HUES64 (cell line): ENCODE data around the gene ZNF804B.
A peak's percentile ranks its signal among the peaks of the same experiment; 100 is the strongest.

Experiments used
- H3K27ac ChIP-seq: 2 replicates; pipeline ENCODE4 v1.7.0; 2013; ENCODE audit warnings: low read depth, low read length, inconsistent platforms
- H3K27me3 ChIP-seq: 2 replicates; pipeline ENCODE4 v1.6.1; 2013; ENCODE audit warnings: mild to moderate bottlenecking, low read length; ENCODE audit not compliant: insufficient read depth
- H3K36me3 ChIP-seq: 2 replicates; pipeline ENCODE4 v1.6.1; 2013; ENCODE audit warnings: mild to moderate bottlenecking, low read length; ENCODE audit not compliant: insufficient read depth
- H3K4me1 ChIP-seq: 2 replicates; pipeline ENCODE4 v1.6.1; 2013; ENCODE audit warnings: mild to moderate bottlenecking, low read length, moderate library complexity; ENCODE audit not compliant: insufficient read depth
- H3K4me3 ChIP-seq: 2 replicates; pipeline ENCODE4 v1.5.1; 2013; ENCODE audit warnings: mild to moderate bottlenecking, low read length, moderate library complexity
- H3K9ac ChIP-seq: 2 replicates; pipeline ENCODE4 v1.6.1; 2013; ENCODE audit warnings: mild to moderate bottlenecking, low read depth, low read length
- H3K9me3 ChIP-seq: 2 replicates; pipeline ENCODE4 v1.6.1; 2013; ENCODE audit warnings: low read depth, low read length; ENCODE audit not compliant: insufficient read depth
- WGBS: fragments of 150-250, 120-280 bp; methylation state at CpG from one replicate; pipeline ENCODE4 v1.1.7; 2013; ENCODE audit warnings: missing lambda C conversion rate; 5-methylcytosine and 5-hydroxymethylcytosine counted together

Gene ZNF804B

GRCh38 chr7:88915615-88916014 is 156.1 kb downstream of the ZNF804B start:
- H3K9me3 ChIP-seq = no peaks in the 10 kb centered on the region
- H3K4me1 ChIP-seq = no peaks in the 10 kb centered on the region
- H3K27ac ChIP-seq = no peak overlapping the region
- no peaks in the 10 kb centered on the region for H3K27me3 ChIP-seq
- no peaks in the 10 kb centered on the region for H3K36me3 ChIP-seq
- H3K9ac ChIP-seq = no peak overlapping the region
- H3K4me3 ChIP-seq = no peak overlapping the region

GRCh38 chr7:88919478-88920131 is 160.1 kb downstream of the ZNF804B start:
- no peaks in the 10 kb centered on the region for H3K36me3 ChIP-seq

GRCh38 chr7:88922944-88923343 is 163.4 kb downstream of the ZNF804B start:
- H3K36me3 ChIP-seq = no peaks in the 10 kb centered on the region
- no peak overlapping the region for H3K27ac ChIP-seq
- 91% methylated on average over 2 of the region's 2 CpGs for WGBS
- H3K4me1 ChIP-seq = no peaks in the 10 kb centered on the region
- no peaks in the 10 kb centered on the region for H3K9me3 ChIP-seq
- no peaks in the 10 kb centered on the region for H3K27me3 ChIP-seq
- no peak overlapping the region for H3K9ac ChIP-seq
- H3K4me3 ChIP-seq = no peak overlapping the region

More at GRCh38 chr7:88919478-88920131, 160.1 kb downstream of the ZNF804B start:
- Histone ChIP-seq H3K4me1 (no peaks in the 10 kb centered on the region), H3K27me3 (no peaks in the 10 kb centered on the region), H3K9me3 (no peaks in the 10 kb centered on the region), H3K4me3 (no peak overlapping the region), H3K27ac (no peak overlapping the region), H3K9ac (no peak overlapping the region)
- 96% methylated on average over 4 of the region's 4 CpGs for WGBS

- Histone ChIP-seq H3K27ac (no peak overlapping the region), H3K4me1 (no peaks in the 10 kb centered on the region), H3K9ac (no peak overlapping the region), H3K9me3 (no peaks in the 10 kb centered on the region), H3K27me3 (no peaks in the 10 kb centered on the region), H3K4me3 (no peak overlapping the region), H3K36me3 (no peaks in the 10 kb centered on the region)
Observed at GRCh38 chr7:88928276-88928675, 168.8 kb downstream of the ZNF804B start.

GRCh38 chr7:88929719-88930118 is 170.2 kb downstream of the ZNF804B start:
- no CpG with 5 or more reads among the region's 3 CpGs for WGBS

GRCh38 chr7:88933285-88933684 is 173.8 kb downstream of the ZNF804B start:
- Histone ChIP-seq H3K27ac (no peak overlapping the region), H3K9ac (no peak overlapping the region), H3K9me3 (no peaks in the 10 kb centered on the region), H3K4me3 (no peak overlapping the region), H3K27me3 (no peaks in the 10 kb centered on the region), H3K36me3 (no peaks in the 10 kb centered on the region), H3K4me1 (no peaks in the 10 kb centered on the region)
- 86% methylated on average over 5 of the region's 5 CpGs for WGBS

More at GRCh38 chr7:88929719-88930118, 170.2 kb downstream of the ZNF804B start:
- Histone ChIP-seq H3K27me3 (no peaks in the 10 kb centered on the region), H3K4me1 (no peaks in the 10 kb centered on the region), H3K9me3 (no peaks in the 10 kb centered on the region), H3K36me3 (no peaks in the 10 kb centered on the region), H3K27ac (no peak overlapping the region), H3K4me3 (no peak overlapping the region), H3K9ac (no peak overlapping the region)

- no CpG with 5 or more reads among the region's 2 CpGs for WGBS
- peak overlapping the region; percentile 40; the same call in 1 of the 2 replicates for H3K27ac ChIP-seq
- no peaks in the 10 kb centered on the region for H3K27me3 ChIP-seq
- no peak overlapping the region for H3K4me3 ChIP-seq
- peaks cover 21% of the 10 kb centered on the region for H3K4me1 ChIP-seq
- no peaks in the 10 kb centered on the region for H3K9me3 ChIP-seq
- no peak overlapping the region for H3K9ac ChIP-seq
- H3K36me3 ChIP-seq = no peaks in the 10 kb centered on the region
Observed at GRCh38 chr7:88942815-88943501, 183.5 kb downstream of the ZNF804B start.

- no peak overlapping the region for H3K27ac ChIP-seq
- 100% methylated on average over 1 of the region's 1 CpG for WGBS
Observed at GRCh38 chr7:88951826-88952225, 192.3 kb downstream of the ZNF804B start.

GRCh38 chr7:88964418-88964817 is 204.9 kb downstream of the ZNF804B start:
- H3K9ac ChIP-seq = no peak overlapping the region
- peaks cover 21% of the 10 kb centered on the region for H3K4me1 ChIP-seq
- H3K4me3 ChIP-seq = no peak overlapping the region
- H3K9me3 ChIP-seq = no peaks in the 10 kb centered on the region
- H3K36me3 ChIP-seq = no peaks in the 10 kb centered on the region
- peak overlapping the region; percentile 52; the same call in 1 of the 2 replicates for H3K27ac ChIP-seq
- no peaks in the 10 kb centered on the region for H3K27me3 ChIP-seq

More at GRCh38 chr7:88951826-88952225, 192.3 kb downstream of the ZNF804B start:
- no peaks in the 10 kb centered on the region for H3K9me3 ChIP-seq
- no peak overlapping the region for H3K4me3 ChIP-seq
- H3K4me1 ChIP-seq = peaks cover 4% of the 10 kb centered on the region; the same call in 1 of the 2 replicates
- no peaks in the 10 kb centered on the region for H3K36me3 ChIP-seq
- no peak overlapping the region for H3K9ac ChIP-seq
- H3K27me3 ChIP-seq = no peaks in the 10 kb centered on the region

- H3K27me3 ChIP-seq = no peaks in the 10 kb centered on the region
- no peaks in the 10 kb centered on the region for H3K36me3 ChIP-seq
- H3K9ac ChIP-seq = no peak overlapping the region
- no peak overlapping the region for H3K4me3 ChIP-seq
- H3K27ac ChIP-seq = peak overlapping the region; percentile 52; the same call in 1 of the 2 replicates
- 67% methylated on average over 3 of the region's 4 CpGs for WGBS
- peaks cover 21% of the 10 kb centered on the region for H3K4me1 ChIP-seq
- H3K9me3 ChIP-seq = no peaks in the 10 kb centered on the region
Observed at GRCh38 chr7:88965371-88965770, 205.9 kb downstream of the ZNF804B start.

- H3K4me3 ChIP-seq = no peak overlapping the region
- H3K9me3 ChIP-seq = no peaks in the 10 kb centered on the region
- 100% methylated on average over 2 of the region's 4 CpGs for WGBS
- no peaks in the 10 kb centered on the region for H3K36me3 ChIP-seq
- no peak overlapping the region for H3K27ac ChIP-seq
- H3K27me3 ChIP-seq = no peaks in the 10 kb centered on the region
- H3K4me1 ChIP-seq = peaks cover 21% of the 10 kb centered on the region
- no peak overlapping the region for H3K9ac ChIP-seq
Observed at GRCh38 chr7:88967432-88967831, 207.9 kb downstream of the ZNF804B start.
